Ovary (tissue), 9 donors: ENCODE results near the gene RFFL. TPM values are rescaled to one million over a fixed set of nuclear protein-coding genes. Genes with fewer than 3 reads are reported as not detected.
A peak's percentile ranks its signal among the peaks of the same experiment; 100 is the strongest.

Source experiments
- DNase-seq, 5 donors: peaks; one replicate each; pipeline ENCODE4 v3.0.0-alpha.2; 2019 to 2020
- H3K27ac ChIP-seq, 2 donors: fragments of 200-600 bp; one replicate each; pipeline versions ENCODE4 v1.5.1 to v1.8.0; 2019 to 2022
- H3K27me3 ChIP-seq: fragments of 200-600 bp; one replicate; pipeline ENCODE4 v1.8.0; 2022
- H3K36me3 ChIP-seq: fragments of 200-600 bp; sonication (generic); one replicate; pipeline ENCODE4 v1.5.1; 2019
- H3K4me1 ChIP-seq: one replicate; pipeline ENCODE4 v1.8.1; 2013; ENCODE audit warnings: mild to moderate bottlenecking, moderate library complexity; ENCODE audit not compliant: insufficient read depth
- H3K4me3 ChIP-seq: fragments of 200-600 bp; sonication (generic); one replicate; pipeline ENCODE4 v1.5.1; 2017
- H3K9me3 ChIP-seq, 2 donors: fragments of 200-600 bp in 1 of 2; sonication (generic) in 1 of 2; one replicate each; pipeline versions ENCODE4 v1.5.1 to v1.8.1; 2013 to 2019; ENCODE audit warnings: mild to moderate bottlenecking in 1 of 2, moderate library complexity in 1 of 2
- EP300 ChIP-seq: sonication (generic); formaldehyde crosslinking; IDR thresholded peaks from one replicate; pipeline ENCODE4 v1.6.1; 2017; ENCODE audit warnings: antibody characterized with exemption
- POLR2A ChIP-seq: fragments of 450-650 bp; IDR thresholded peaks from one replicate; pipeline ENCODE4 v1.6.1; 2017; ENCODE audit warnings: antibody characterized with exemption, mild to moderate bottlenecking, moderate library complexity
- WGBS, 3 donors: extraction: QIAGEN DNeasy Blood & Tissue Kit in 1 of 3; methylation state at CpG; one replicate each; pipeline versions ENCODE4 v1.1.5 to v1.1.7; 2013 to 2017; 5-methylcytosine and 5-hydroxymethylcytosine counted together
- intact Hi-C, 4 donors: fragments of 100-400 bp; cut with DNase I; formaldehyde crosslinking; loops; one replicate each; pipeline versions ENCODE4 v1.11.0 to v1.15.1; 2022 to 2023
- polyA plus RNA-seq, 2 donors: library from polyadenylated mRNA; stranded (reverse); fragments of 200-250 nt in 1 of 2; fragments of 350-450 nt in 1 of 2; fragmentation: Illumina TruSeq in 1 of 2; extraction: RNeasy Lipid Tissue Mini Kit (QIAGEN cat#74804) in 1 of 2; gene quantifications; one replicate each; pipeline ENCODE4 v1.2.3, GENCODE V29; 2013 to 2014
- total RNA-seq, 7 donors: library from RNA; depleted of rRNA in 2 of 7; stranded (reverse); fragments of >200 nt in 2 of 7; fragmentation: NEBNext Ultra II Directional in 3 of 7; extraction: Animal tissue kit (Norgen Biotek cat#: 25700) in 3 of 7; gene quantifications; one replicate each; pipeline versions ENCODE4 v1.1.0 to v1.2.4, GENCODE V29; 2016 to 2023
- TF ChIP-seq, protein P1 (sequence below), 3 donors: fragments of 450-650 bp in 2 of 3; fragments of 200-600 bp in 1 of 3; IDR thresholded peaks; one replicate each; pipeline versions ENCODE4 v1.5.1 to v1.8.0; 2016 to 2022; ENCODE audit warnings: antibody characterized with exemption in 3 of 3, mild to moderate bottlenecking in 1 of 3
- donor health status: DM: no; HTN: no; CAD: no; lungs with moderate emphysema.
- donor health status: DM: no; HTN: no; CAD: no.
- donor health status: Bipolar disorder and iron deficiency.
- donor health status: DM: yes; HTN: yes; CAD: no.
- donor health status: DM: no; HTN: no; CAD: no.
- donor health status: DM: yes; HTN: yes; CAD: no.

The RFFL gene
- total and polyA plus RNA-seq, 9 donors = 6.3 to 23.9 (median 18.5) TPM

DNA sequence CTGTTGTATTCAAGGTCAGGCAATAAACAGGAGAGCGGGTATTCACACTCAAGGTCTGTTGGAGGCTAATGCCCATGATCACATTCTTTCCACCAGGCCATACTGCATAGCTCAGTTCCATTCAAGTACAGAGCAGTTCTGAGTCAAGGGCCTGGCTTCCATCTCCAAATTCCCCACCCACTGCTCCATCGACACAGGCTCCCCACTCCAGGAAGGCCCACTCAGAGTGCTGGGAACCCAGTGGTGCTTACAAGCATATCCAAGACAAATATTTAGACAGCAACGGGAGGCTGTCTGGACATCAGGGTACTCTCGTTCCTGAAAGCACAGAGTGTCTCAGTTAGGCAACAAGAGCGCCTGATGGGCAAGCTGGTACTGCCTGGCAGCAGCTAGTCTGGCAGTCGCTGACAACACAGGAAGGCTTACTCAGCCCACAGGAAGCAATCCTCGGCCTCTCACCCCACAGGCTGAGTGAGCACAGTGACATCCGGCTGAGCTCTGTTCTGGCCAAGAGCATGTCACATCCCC is 40.9 kb downstream of the RFFL start:
- intact Hi-C loops = no loop called here
- TF ChIP-seq POLR2A (no peak), EP300 (no peak)
- TF ChIP-seq, protein P1, sequence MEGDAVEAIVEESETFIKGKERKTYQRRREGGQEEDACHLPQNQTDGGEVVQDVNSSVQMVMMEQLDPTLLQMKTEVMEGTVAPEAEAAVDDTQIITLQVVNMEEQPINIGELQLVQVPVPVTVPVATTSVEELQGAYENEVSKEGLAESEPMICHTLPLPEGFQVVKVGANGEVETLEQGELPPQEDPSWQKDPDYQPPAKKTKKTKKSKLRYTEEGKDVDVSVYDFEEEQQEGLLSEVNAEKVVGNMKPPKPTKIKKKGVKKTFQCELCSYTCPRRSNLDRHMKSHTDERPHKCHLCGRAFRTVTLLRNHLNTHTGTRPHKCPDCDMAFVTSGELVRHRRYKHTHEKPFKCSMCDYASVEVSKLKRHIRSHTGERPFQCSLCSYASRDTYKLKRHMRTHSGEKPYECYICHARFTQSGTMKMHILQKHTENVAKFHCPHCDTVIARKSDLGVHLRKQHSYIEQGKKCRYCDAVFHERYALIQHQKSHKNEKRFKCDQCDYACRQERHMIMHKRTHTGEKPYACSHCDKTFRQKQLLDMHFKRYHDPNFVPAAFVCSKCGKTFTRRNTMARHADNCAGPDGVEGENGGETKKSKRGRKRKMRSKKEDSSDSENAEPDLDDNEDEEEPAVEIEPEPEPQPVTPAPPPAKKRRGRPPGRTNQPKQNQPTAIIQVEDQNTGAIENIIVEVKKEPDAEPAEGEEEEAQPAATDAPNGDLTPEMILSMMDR (IDR thresholded peaks at IDR 0.05) = no peak
- no peaks in the 10 kb centered on the region for H3K4me1 ChIP-seq
- no peaks in the 10 kb centered on the region for H3K27me3 ChIP-seq
- no peak overlapping the region for H3K4me3 ChIP-seq
- 62 to 70% (median 68%) methylated on average over 8 of the region's 8 CpGs for WGBS, 3 donors
- peak in 1 of 5 donors; percentile 39 for DNase-seq
- no peak overlapping the region for H3K27ac ChIP-seq
- H3K9me3 ChIP-seq = no peaks in the 10 kb centered on the region
- H3K36me3 ChIP-seq = no peaks in the 10 kb centered on the region

DNA sequence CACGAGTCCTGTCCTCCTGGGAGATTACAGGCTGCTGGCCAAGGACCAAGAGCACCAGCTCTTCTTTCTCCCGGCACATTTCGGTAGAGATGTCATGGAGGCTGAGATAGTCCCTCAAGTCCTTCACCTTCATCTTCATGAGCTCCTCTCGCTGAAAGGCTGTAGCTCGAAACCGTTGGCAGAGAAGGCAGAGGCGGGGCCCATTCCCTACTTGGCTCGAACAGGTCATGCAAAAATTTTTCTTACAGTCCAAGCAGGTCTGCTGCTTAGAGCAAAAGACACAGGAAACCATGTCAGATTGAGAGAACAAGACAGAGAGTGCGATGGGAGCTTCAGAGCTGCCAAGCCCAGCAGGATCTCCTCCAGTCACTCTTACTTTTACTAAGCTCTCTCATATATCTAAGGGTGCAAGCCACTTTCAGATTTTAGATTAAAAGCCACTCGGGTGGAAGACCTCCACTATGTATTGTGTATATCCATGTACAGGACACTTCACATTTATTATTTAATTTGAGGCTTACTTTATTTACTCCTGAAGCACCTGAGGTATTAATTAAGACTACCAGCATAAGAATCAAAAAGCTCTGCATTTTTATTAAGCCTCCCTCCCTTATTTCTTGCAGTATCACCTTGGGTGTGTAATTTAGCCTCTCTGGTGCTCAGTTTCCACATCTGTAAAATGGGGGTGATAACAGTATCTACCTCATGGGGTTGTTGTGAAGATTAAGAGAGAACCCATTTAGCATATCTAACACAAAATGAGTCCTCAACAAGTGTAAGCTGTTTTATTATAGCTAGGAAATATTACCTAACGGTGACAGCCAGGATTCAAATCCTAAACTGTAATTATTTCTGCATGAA is 41.8 kb downstream of the RFFL start:
- Histone ChIP-seq H3K4me1 (no peaks in the 10 kb centered on the region), H3K4me3 (no peak overlapping the region), H3K9me3 (no peaks in the 10 kb centered on the region), H3K27me3 (no peaks in the 10 kb centered on the region), H3K36me3 (no peaks in the 10 kb centered on the region), H3K27ac (no peak overlapping the region)
- WGBS, 3 donors = 89 to 91% (median 90%) methylated on average over 11 of the region's 11 CpGs
- intact Hi-C loops = no loop called here
- DNase-seq = no peak
- no peak for TF ChIP-seq EP300
- TF ChIP-seq, protein P1 (IDR thresholded peaks at IDR 0.05) = no peak
- no peak for TF ChIP-seq POLR2A

DNA sequence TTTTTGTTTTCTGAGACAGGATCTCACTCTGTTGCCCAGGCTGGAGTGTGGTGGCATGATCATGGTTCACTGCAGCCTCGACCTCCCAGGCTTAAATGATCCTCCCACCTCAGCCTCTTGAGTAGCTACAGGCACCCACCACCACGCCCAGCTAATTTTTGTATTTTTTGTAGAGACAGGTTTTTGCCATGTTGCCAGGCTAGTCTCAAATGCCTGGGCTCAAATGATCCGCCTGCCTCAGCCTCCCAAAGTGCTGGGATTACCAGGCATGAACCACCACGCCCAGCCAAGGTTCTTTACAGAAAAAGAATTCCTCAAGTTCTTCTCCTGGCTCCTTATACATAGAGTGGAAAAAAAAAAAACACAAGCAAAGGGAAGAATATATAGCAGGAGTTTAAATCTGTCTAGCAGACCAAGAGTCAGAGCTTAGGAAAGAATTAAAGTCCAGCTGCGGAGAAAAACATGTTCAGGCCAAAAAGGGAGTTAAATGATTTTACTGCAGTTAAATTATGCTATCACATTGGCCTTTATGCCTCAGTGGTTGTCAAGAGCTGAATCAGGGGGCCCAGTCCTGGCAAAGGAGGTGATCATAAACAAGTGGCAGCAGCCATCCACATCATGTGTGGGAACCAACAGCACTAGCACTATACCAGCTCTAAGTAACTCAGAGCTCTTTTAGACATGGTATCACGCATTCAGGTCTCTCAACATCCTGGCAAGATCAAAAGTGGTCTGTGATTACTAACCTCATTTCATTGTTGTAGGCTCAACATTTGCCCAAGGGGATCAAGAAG is 43.9 kb downstream of the RFFL start:
- Histone ChIP-seq H3K36me3 (no peaks in the 10 kb centered on the region), H3K4me1 (no peaks in the 10 kb centered on the region), H3K27ac (no peak overlapping the region), H3K4me3 (no peak overlapping the region), H3K27me3 (no peaks in the 10 kb centered on the region), H3K9me3 (no peaks in the 10 kb centered on the region)
- no peak for DNase-seq
- intact Hi-C loops = loop anchor here in 1 of 4 donors (10.0 kb wide), 1 partner anchor 45 kb away; the partner anchor contains the start of gene RFFL
- TF ChIP-seq, protein P1 (IDR thresholded peaks at IDR 0.05) = no peak
- TF ChIP-seq POLR2A (no peak), EP300 (no peak)
- 97% methylated on average over 6 of the region's 6 CpGs for WGBS, 3 donors

DNA sequence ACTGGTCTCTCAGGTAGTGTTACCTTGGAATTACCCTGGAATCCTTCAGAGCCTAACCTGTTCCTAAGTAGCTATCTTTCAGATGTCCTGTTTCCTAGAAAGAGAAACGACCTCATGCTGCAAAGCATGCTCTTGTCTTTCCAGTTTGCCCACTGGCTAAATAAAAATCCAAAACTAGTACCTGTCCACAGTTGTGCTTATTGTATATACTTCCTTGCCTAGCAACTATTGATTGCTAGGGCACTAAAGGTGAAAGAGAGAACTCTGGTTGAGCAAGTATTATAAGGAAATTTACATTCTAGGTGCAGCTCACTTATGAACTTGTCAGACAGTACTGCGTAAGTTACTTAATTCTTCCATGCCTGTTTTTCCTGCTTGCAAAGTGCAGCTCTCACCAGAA is 44.7 kb downstream of the RFFL start:
- no peak for DNase-seq
- Histone ChIP-seq H3K27ac (no peak overlapping the region), H3K4me3 (no peak overlapping the region), H3K36me3 (no peaks in the 10 kb centered on the region), H3K4me1 (no peaks in the 10 kb centered on the region), H3K27me3 (no peaks in the 10 kb centered on the region), H3K9me3 (no peaks in the 10 kb centered on the region)
- intact Hi-C loops = loop anchor here in 1 of 4 donors (10.0 kb wide), 1 partner anchor 46 kb away; the partner anchor contains the start of gene RFFL
- TF ChIP-seq, protein P1 (IDR thresholded peaks at IDR 0.05) = no peak
- TF ChIP-seq POLR2A (no peak), EP300 (no peak)
- 87 to 96% (median 96%) methylated on average over 2 of the region's 2 CpGs for WGBS, 3 donors
